HCT116 (cell line): ENCODE measurements around the gene STARD3.

ENCODE experiments used
- ATF3 ChIP-seq: IDR thresholded peaks from 2 replicates; pipeline ENCODE4 v1.6.1; 2012
- CTCF ChIP-seq, 3 experiments: fragments of 200-600 bp in 1 of 3; sonication (generic) in 1 of 3; IDR thresholded peaks in 2 of 3; conservative IDR thresholded peaks in 1 of 3; 2 replicates each; pipeline ENCODE4 v1.5.1; 2012 to 2017; ENCODE audit warnings: low read depth in 2 of 3, low read length in 2 of 3, antibody characterized with exemption in 1 of 3, borderline replicate concordance in 1 of 3, control low read depth in 1 of 3, mild to moderate bottlenecking in 1 of 3, mixed read lengths in 1 of 3, mixed run types in 1 of 3, moderate library complexity in 1 of 3; ENCODE audit not compliant: insufficient read depth in 1 of 3
- EZH2phosphoT487 ChIP-seq: fragments of 200-600 bp; IDR thresholded peaks from 2 replicates; pipeline ENCODE4 v1.6.1; 2018; ENCODE audit warnings: antibody characterized with exemption, borderline replicate concordance
- MAX ChIP-seq: IDR thresholded peaks from 2 replicates; pipeline ENCODE4 v1.6.1; 2012
- POLR2A ChIP-seq: IDR thresholded peaks from 2 replicates; pipeline ENCODE4 v1.7.0; 2011; ENCODE audit warnings: borderline replicate concordance; ENCODE audit not compliant: insufficient read depth, insufficient read length; ENCODE audit errors: extremely low read depth
- POLR2AphosphoS5 ChIP-seq: IDR thresholded peaks from 2 replicates; pipeline ENCODE4 v1.6.1; 2011; ENCODE audit warnings: mild to moderate bottlenecking, low read depth, low read length, moderate library complexity
- YY1 ChIP-seq: IDR thresholded peaks from 2 replicates; pipeline ENCODE4 v1.6.1; 2011; ENCODE audit warnings: low read length, low read depth, moderate library complexity, mild to moderate bottlenecking; ENCODE audit not compliant: insufficient replicate concordance; ENCODE audit errors: extremely low read depth

GRCh38 chr17:39639566-39640458 is 2.9 kb downstream of the STARD3 start:
- TF ChIP-seq CTCF (IDR thresholded peaks at IDR 0.05 in 2 of 3, conservative IDR thresholded peaks at IDR 0.05 in 1 of 3; ENCODE audit: borderline replicate concordance in 1 of 3, insufficient read depth in 1 of 3, low read depth in 2 of 3, low read length in 2 of 3): no peak
- TF ChIP-seq EZH2phosphoT487: no peak
- no peak for TF ChIP-seq MAX
- TF ChIP-seq POLR2AphosphoS5: no peak
- no peak for TF ChIP-seq ATF3
- TF ChIP-seq YY1: no peak
- TF ChIP-seq POLR2A: no peak
